Measurements from ENCODE around the gene FBLN5.

GRCh38 chr14:91945751-91946621 lies 1.5 kb downstream of the FBLN5 start:
- TF ChIP-seq POLR2A (IDR thresholded peaks at IDR 0.05), result no peak
- TF ChIP-seq CTCF (IDR thresholded peaks at IDR 0.05), result no peak
- no peak for TF ChIP-seq POLR2AphosphoS5 (IDR thresholded peaks at IDR 0.05)
